Measurements from ENCODE around the gene NSUN5.
"Not testable (repeated sequence)": the region's sequence is repeated elsewhere in the genome, so short reads cannot be mapped to it uniquely, and the experiment has no call there.

DNA sequence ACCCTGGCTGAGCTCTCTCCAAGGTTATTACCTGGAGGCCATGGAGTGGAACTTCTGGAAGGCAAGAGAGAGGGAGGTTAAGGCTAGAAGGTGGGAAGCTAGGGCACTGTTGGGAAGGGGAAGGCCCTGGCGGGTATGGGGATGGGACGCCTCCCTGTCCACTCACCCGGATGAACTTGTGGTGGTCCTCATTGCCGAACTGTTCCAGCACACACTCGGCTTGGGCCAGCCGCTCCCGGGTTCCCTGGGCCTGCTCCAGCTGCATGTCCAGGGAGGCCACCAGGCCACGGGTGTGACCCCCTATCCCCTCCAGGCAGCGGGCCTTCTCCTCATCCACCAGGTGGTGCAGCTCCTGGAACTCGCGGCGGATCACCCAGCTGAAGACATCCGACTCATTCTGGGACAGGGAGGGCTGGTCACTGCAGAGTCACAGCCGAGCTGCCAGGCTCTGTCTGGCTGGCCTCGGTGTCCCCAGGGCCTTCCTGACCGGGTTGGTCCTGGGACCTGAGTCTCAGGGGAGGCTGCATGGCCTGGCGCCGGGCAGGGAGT, 10.1 kb upstream of the NSUN5 start:
- TF ChIP-seq, protein P1, sequence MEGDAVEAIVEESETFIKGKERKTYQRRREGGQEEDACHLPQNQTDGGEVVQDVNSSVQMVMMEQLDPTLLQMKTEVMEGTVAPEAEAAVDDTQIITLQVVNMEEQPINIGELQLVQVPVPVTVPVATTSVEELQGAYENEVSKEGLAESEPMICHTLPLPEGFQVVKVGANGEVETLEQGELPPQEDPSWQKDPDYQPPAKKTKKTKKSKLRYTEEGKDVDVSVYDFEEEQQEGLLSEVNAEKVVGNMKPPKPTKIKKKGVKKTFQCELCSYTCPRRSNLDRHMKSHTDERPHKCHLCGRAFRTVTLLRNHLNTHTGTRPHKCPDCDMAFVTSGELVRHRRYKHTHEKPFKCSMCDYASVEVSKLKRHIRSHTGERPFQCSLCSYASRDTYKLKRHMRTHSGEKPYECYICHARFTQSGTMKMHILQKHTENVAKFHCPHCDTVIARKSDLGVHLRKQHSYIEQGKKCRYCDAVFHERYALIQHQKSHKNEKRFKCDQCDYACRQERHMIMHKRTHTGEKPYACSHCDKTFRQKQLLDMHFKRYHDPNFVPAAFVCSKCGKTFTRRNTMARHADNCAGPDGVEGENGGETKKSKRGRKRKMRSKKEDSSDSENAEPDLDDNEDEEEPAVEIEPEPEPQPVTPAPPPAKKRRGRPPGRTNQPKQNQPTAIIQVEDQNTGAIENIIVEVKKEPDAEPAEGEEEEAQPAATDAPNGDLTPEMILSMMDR (IDR thresholded peaks at IDR 0.05; ENCODE audit: poor library complexity), result not testable (repeated sequence)
- TF ChIP-seq EZH2phosphoT487 (IDR thresholded peaks at IDR 0.05; ENCODE audit: low read depth, severe bottlenecking, unreplicated experiment); EZH2 (IDR thresholded peaks at IDR 0.05; ENCODE audit: borderline replicate concordance): not testable (repeated sequence)
